ENCODE measurements around the gene LONP1.
"Not testable (repeated sequence)": the region's sequence is repeated elsewhere in the genome, so short reads cannot be mapped to it uniquely, and the experiment has no call there.

DNA sequence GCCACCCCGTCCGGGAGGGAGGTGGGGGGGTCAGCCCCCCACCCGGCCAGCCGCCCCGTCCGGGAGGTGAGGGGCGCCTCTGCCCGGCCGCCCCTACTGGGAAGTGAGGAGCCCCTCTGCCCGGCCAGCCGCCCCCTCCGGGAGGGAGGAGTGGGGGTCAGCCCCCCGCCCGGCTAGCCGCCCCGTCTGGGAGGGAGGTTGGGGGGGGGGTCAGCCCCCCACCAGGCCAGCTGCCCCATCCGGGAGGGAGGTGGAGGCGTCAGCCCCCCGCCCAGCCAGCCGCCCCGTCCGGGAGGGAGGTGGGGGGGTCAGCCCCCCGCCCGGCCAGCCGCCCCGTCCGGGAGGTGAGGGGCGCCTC is 17.9 kb downstream of the LONP1 start:
- not testable (repeated sequence) for TF ChIP-seq CTCF (IDR thresholded peaks at IDR 0.05 in 8 of 11, conservative IDR thresholded peaks at IDR 0.05 in 3 of 11); POLR2A (IDR thresholded peaks at IDR 0.05)
